Panc1 (cell line): ENCODE measurements around the gene DHX34. TPM values are rescaled to one million over a fixed set of nuclear protein-coding genes. Genes with fewer than 3 reads are reported as not detected.

Experiments used
- ATAC-seq: fragments of 200-7000 bp; cut with Tn5 transposase; 2 replicates; pipeline ENCODE4 v1.9.1; 2020; ENCODE audit warnings: mild to moderate bottlenecking, moderate library complexity
- BruUV-seq: library from RNA; stranded (reverse); fragments of 400-500 nt; replicated peaks from 2 replicates; lab custom pipeline; 2021; lab: Mats Ljungman, UMichigan
- CTCF ChIA-PET: fragments of 300-600 bp; sonication (Branson Sonifier 250); formaldehyde crosslinking; loops from one replicate; lab custom pipeline; 2022; ENCODE audit warnings: antibody characterized with exemption; lab: Charles Lee
- POLR2A ChIA-PET: fragments of 300-600 bp; sonication (Branson Sonifier 250); formaldehyde crosslinking; loops from one replicate; lab custom pipeline; 2022; ENCODE audit warnings: antibody characterized with exemption; lab: Charles Lee
- DNase-seq: peaks from one replicate; pipeline ENCODE4 v3.0.0-alpha.2; 2010; ENCODE audit warnings: low read depth, low spot score
- H3K27ac ChIP-seq: 2 replicates; pipeline ENCODE4 v1.5.1; 2011; ENCODE audit warnings: mild to moderate bottlenecking, low read length, inconsistent platforms
- H3K27me3 ChIP-seq: fragments of 200-500 bp; sonication (Bioruptor generic); 2 replicates; pipeline ENCODE4 v1.6.0; 2014; ENCODE audit warnings: low read length, inconsistent platforms; ENCODE audit not compliant: control insufficient read depth, insufficient read depth
- H3K36me3 ChIP-seq: fragments of 200-500 bp; sonication (Bioruptor generic); 2 replicates; pipeline ENCODE4 v1.5.1; 2014; ENCODE audit warnings: inconsistent platforms, mild to moderate bottlenecking, low read length, moderate library complexity; ENCODE audit not compliant: control insufficient read depth, insufficient read depth
- H3K4me1 ChIP-seq: 2 replicates; pipeline ENCODE4 v1.5.1; 2011; ENCODE audit warnings: inconsistent platforms, mild to moderate bottlenecking, low read length, moderate library complexity; ENCODE audit not compliant: control insufficient read depth, insufficient read depth
- H3K4me3 ChIP-seq, 2 experiments: 2 replicates each; pipeline ENCODE4 v1.5.1; 2011 to 2012; ENCODE audit warnings: low read depth in 2 of 2, low read length in 2 of 2, mild to moderate bottlenecking in 2 of 2, inconsistent platforms in 1 of 2, moderate library complexity in 1 of 2
- H3K9me3 ChIP-seq: fragments of 200-500 bp; sonication (Bioruptor generic); 2 replicates; pipeline ENCODE4 v1.5.1; 2014; ENCODE audit warnings: low read depth, mild to moderate bottlenecking, inconsistent platforms, low read length, moderate library complexity; ENCODE audit not compliant: control insufficient read depth, insufficient read depth
- POLR2AphosphoS5 ChIP-seq: IDR thresholded peaks from 2 replicates; pipeline ENCODE4 v1.6.1; 2012; ENCODE audit warnings: mild to moderate bottlenecking, low read depth, low read length, moderate library complexity
- SIN3A ChIP-seq: IDR thresholded peaks from 2 replicates; pipeline ENCODE4 v1.6.1; 2012; ENCODE audit warnings: low read depth, mild to moderate bottlenecking, low read length, moderate library complexity, borderline replicate concordance; ENCODE audit not compliant: insufficient read depth
- TCF7L2 ChIP-seq: IDR thresholded peaks from 2 replicates; pipeline ENCODE4 v1.6.1; 2011; ENCODE audit warnings: mild to moderate bottlenecking, low read depth, low read length, inconsistent platforms
- in situ Hi-C: cut with HindIII; loops from 2 replicates; pipeline ENCODE4 v1.10.0; 2016; ENCODE audit warnings: low sequenced_read_pairs, low pct_unique_long_range_greater_than_20kb
- intact Hi-C: fragments of 100-400 bp; cut with micrococcal nuclease; formaldehyde crosslinking; loops from one replicate; pipeline ENCODE4 v1.10.0; 2022; ENCODE audit not compliant: unreplicated experiment
- total RNA-seq: library from RNA; stranded (reverse); gene quantifications from one replicate; pipeline ENCODE4 v1.2.1, GENCODE V29; 2021; ENCODE audit not compliant: unreplicated experiment
- TF ChIP-seq, protein P1 (sequence below), 2 experiments: IDR thresholded peaks; 2 replicates each; pipeline ENCODE4 v1.6.1; 2011 to 2012; ENCODE audit warnings: low read depth in 2 of 2, control low read depth in 1 of 2, low read length in 1 of 2, mild to moderate bottlenecking in 1 of 2, moderate library complexity in 1 of 2; ENCODE audit not compliant: insufficient read depth in 1 of 2
- TF ChIP-seq, protein P2 (sequence below): fragments of 450-650 bp; IDR thresholded peaks from 2 replicates; pipeline ENCODE4 v1.5.1; 2017; ENCODE audit warnings: mild to moderate bottlenecking

DHX34 gene
- total RNA-seq, 1 experiment from 2014 or later = 29.2 TPM

DNA sequence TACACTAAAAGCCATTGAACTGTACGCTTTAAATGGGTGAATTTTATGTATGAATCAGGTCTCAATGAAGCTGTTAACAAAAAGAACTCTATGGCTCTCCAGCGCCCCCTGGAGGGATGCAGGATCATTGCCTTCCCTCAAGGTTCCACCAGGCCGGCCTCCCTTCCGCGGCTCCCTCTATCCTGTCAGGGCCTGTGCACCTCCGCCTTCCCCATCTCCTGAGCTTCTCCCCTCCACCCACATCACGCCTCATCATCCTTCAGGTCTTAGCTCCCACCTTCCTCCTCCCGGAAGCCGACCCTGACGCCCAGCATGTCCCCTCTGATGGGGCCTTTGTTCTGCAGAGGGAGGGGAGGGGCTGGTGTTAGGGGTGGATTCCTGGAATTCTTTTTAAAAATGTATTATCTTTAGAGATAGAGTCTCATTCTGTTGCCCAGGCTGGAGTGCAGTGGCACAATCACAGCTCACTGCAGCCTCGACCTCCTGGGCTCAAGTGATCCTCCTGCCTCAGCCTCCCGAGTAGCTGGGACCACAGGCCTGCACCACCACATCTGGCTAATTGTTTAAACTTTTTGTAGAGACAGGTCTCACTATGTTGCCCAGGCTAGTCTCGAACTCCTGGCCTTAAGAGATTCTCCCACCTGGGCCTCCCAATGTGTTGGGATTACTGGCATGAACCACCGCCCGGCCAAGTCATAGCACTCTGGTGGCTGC lies 42.6 kb downstream of the DHX34 start:
- in situ Hi-C loops = no loop called here
- Histone ChIP-seq H3K4me3 (no peak overlapping the region), H3K27me3 (no peaks in the 10 kb centered on the region), H3K36me3 (no peaks in the 10 kb centered on the region), H3K9me3 (no peaks in the 10 kb centered on the region), H3K27ac (no peak overlapping the region), H3K4me1 (no peaks in the 10 kb centered on the region)
- CTCF ChIA-PET = interaction anchor here (0.5 to 1.1 kb wide), 4 partner anchors 41 to 107 kb away, joined by 3 to 8 read pairs (median 3); partner anchors contain the start of gene DHX34
- intact Hi-C loops = loop anchor here (10.0 kb wide), 1 partner anchor 97 kb away; no protein-coding TSS in a partner anchor
- no TSS peak for BruUV-seq
- POLR2A ChIA-PET = no interaction called here
- ATAC-seq (peak; percentile 92), DNase-seq (peak; percentile 36)
- TF ChIP-seq TCF7L2 = no peak
- TF ChIP-seq, protein P1, sequence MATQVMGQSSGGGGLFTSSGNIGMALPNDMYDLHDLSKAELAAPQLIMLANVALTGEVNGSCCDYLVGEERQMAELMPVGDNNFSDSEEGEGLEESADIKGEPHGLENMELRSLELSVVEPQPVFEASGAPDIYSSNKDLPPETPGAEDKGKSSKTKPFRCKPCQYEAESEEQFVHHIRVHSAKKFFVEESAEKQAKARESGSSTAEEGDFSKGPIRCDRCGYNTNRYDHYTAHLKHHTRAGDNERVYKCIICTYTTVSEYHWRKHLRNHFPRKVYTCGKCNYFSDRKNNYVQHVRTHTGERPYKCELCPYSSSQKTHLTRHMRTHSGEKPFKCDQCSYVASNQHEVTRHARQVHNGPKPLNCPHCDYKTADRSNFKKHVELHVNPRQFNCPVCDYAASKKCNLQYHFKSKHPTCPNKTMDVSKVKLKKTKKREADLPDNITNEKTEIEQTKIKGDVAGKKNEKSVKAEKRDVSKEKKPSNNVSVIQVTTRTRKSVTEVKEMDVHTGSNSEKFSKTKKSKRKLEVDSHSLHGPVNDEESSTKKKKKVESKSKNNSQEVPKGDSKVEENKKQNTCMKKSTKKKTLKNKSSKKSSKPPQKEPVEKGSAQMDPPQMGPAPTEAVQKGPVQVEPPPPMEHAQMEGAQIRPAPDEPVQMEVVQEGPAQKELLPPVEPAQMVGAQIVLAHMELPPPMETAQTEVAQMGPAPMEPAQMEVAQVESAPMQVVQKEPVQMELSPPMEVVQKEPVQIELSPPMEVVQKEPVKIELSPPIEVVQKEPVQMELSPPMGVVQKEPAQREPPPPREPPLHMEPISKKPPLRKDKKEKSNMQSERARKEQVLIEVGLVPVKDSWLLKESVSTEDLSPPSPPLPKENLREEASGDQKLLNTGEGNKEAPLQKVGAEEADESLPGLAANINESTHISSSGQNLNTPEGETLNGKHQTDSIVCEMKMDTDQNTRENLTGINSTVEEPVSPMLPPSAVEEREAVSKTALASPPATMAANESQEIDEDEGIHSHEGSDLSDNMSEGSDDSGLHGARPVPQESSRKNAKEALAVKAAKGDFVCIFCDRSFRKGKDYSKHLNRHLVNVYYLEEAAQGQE (IDR thresholded peaks at IDR 0.05; ENCODE audit: insufficient read depth in 1 of 2, low read depth in 2 of 2, low read length in 1 of 2) = no peak
- TF ChIP-seq SIN3A = no peak
- TF ChIP-seq POLR2AphosphoS5 = no peak
- TF ChIP-seq, protein P2, sequence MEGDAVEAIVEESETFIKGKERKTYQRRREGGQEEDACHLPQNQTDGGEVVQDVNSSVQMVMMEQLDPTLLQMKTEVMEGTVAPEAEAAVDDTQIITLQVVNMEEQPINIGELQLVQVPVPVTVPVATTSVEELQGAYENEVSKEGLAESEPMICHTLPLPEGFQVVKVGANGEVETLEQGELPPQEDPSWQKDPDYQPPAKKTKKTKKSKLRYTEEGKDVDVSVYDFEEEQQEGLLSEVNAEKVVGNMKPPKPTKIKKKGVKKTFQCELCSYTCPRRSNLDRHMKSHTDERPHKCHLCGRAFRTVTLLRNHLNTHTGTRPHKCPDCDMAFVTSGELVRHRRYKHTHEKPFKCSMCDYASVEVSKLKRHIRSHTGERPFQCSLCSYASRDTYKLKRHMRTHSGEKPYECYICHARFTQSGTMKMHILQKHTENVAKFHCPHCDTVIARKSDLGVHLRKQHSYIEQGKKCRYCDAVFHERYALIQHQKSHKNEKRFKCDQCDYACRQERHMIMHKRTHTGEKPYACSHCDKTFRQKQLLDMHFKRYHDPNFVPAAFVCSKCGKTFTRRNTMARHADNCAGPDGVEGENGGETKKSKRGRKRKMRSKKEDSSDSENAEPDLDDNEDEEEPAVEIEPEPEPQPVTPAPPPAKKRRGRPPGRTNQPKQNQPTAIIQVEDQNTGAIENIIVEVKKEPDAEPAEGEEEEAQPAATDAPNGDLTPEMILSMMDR = peak; percentile 91

DNA sequence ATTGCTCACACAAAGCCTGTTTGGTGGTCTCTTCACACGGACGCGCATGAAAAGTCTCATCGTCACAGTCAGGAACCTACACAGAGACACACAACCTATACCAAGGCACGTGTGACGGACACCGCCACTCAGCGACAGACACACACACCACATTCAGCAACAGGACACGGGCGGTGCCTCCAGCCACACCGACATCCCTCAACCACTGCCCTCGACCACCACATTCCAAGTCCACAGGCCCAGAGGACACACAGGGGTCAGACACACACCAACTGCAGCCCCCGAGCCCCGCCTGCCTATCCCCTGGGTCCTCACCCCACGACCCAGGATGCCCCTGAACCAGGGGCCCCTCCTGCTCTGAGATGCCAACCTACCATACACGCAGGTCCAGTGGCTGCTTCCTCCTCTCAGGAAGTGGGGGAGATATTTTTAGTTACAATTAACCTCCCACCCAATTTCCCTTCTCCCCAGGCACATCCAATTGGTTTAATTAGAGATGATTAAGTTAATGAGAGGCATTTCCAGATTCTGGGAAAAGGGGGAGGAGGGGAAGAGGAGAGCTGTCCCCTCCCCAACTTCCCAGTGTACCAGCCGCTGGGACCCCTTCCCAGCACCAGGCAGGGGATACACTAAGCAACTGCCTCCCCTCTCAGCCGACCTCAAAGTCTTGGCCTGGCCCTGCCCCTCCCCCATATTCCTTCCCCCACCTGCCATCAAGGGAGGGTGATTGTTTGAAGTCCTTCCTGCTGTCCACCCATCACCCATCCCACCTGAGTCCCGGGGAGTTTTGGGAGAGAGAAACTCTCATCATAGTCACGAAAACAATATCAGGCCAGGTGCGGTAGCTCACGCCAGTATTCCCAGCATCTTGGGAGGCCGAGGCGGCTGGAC lies 49.8 kb downstream of the DHX34 start:
- DNase-seq (no peak), ATAC-seq (no peak)
- CTCF ChIA-PET = no interaction called here
- POLR2A ChIA-PET = no interaction called here
- intact Hi-C loops (loop anchor here (10.0 kb wide), 1 partner anchor 104 kb away; no protein-coding TSS in a partner anchor), in situ Hi-C loops (no loop called here)
- BruUV-seq = no TSS peak
- Histone ChIP-seq H3K36me3 (no peaks in the 10 kb centered on the region), H3K27ac (no peak overlapping the region), H3K4me1 (no peaks in the 10 kb centered on the region), H3K27me3 (no peaks in the 10 kb centered on the region), H3K9me3 (no peaks in the 10 kb centered on the region), H3K4me3 (no peak overlapping the region)
- TF ChIP-seq SIN3A = no peak
- TF ChIP-seq, protein P1 (IDR thresholded peaks at IDR 0.05; ENCODE audit: insufficient read depth in 1 of 2, low read depth in 2 of 2, low read length in 1 of 2) = no peak
- TF ChIP-seq POLR2AphosphoS5 = no peak
- TF ChIP-seq, protein P2 = no peak
- TF ChIP-seq TCF7L2 = no peak
